GM18909 (cell line): ENCODE data around the gene PPA2.

Experiments
- ATAC-seq: cut with Tn5 transposase; IDR thresholded peaks from one replicate; pipeline ENCODE4 v1.9.1; 2021; ENCODE audit warnings: mild to moderate bottlenecking; ENCODE audit not compliant: unreplicated experiment, poor library complexity

Gene PPA2

GRCh38 chr4:105400901-105401677 lies 72.8 kb downstream of the PPA2 start:
- ATAC-seq, result no peak

- no peak for ATAC-seq
Measured at GRCh38 chr4:105399532-105400161, 74.2 kb downstream of the PPA2 start.

- no peak for ATAC-seq
Measured at GRCh38 chr4:105392858-105393257, 81.0 kb downstream of the PPA2 start.

DNA sequence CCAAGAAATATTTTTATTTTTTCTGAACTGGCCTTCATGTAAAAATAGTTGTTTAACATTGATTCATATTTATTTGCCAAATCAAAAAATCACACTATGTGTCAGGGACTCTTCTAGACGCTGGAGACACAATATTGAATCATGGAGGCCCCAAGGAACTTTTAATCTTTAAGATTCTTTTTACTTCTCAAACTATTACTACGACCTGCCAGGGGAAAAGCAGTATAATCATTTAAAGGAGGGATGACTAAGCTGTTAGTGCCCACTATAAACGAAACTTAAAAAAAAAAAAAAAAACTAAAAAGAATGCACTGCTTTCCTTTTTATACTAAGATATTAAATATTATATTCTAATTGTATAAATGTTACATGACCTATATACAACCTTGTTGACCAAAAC lies 84.7 kb downstream of the PPA2 start:
- no peak for ATAC-seq

- no peak for ATAC-seq
Measured at GRCh38 chr4:105387466-105387865, 86.4 kb downstream of the PPA2 start.

GRCh38 chr4:105386012-105386411 lies 87.8 kb downstream of the PPA2 start:
- ATAC-seq, result no peak

DNA sequence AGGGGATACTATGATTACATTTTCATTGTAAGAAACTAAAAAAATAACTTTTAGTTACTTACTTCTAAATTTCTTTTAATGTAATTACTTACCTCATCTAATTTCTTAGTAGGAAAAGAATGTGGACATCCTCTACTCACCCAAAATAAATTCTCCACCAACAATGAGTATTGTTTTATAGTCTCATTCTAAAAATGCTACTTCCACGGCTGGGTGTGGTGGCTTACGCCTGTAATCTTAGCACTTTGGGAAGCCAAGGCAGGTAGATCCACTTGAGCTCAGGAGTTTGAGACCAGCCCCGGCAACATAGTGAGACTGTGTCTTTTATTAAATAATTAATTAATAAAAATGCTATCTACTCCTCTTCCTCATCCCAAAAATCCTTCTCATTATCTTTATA lies 99.8 kb downstream of the PPA2 start:
- ATAC-seq, result no peak

DNA sequence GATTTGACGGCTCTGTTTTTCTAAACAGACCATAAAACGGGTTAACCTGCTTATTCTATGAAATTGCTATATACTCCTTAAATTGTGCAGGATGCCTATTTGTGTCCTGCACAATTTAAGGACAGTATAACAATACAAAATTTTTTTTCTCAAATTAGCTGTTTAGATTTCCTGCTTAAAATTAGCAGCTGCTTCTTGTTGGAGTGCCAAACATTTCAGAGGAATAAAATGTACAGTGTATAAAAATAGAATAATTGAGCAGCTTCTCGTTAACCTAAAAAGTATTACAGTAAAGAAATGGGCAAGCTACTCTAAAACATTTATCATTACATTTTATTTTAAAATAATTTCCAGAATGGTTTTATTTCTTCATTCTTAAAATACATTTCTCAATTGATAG lies 100.5 kb downstream of the PPA2 start:
- no peak for ATAC-seq

GRCh38 chr4:105369988-105370387 lies 103.9 kb downstream of the PPA2 start:
- no peak for ATAC-seq

GRCh38 chr4:105361053-105361452 lies 112.8 kb downstream of the PPA2 start:
- ATAC-seq, result no peak

DNA sequence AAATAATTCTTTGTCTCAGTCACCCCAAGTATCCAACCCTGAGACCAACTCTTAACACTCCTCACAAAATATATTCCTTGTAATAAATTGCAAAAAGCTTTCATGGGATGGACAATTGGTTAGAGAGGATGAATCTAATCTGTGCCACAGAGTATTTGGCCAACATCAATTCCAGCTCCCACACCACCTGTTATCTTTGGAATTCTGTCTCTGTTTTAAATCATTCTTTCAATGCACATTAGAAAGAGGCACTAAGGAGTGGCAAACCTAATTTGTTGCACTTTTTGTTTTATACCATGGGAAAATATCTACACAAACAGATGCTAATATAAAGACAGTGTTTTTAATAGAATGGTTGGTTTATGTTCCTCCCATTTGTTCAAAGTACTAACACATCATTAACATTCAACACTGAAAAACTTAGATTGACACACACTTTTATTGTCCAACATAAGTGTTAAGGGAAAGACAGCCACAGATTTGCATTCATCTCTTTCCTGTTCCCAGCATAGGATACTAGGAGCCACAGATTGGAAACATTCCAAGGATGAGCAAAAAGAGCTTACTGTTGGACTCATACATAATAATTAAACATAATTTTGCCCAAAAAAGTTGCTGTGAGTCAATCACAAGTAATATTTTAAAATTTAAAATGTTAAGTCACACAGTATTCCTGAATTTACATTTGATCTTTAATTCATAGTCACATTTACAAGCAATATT lies 116.4 kb downstream of the PPA2 start:
- ATAC-seq, result no peak

- ATAC-seq, result no peak
Measured at GRCh38 chr4:105356194-105356593, 117.7 kb downstream of the PPA2 start.

GRCh38 chr4:105352826-105353225 lies 121.0 kb downstream of the PPA2 start:
- ATAC-seq, result peak; percentile 93

DNA sequence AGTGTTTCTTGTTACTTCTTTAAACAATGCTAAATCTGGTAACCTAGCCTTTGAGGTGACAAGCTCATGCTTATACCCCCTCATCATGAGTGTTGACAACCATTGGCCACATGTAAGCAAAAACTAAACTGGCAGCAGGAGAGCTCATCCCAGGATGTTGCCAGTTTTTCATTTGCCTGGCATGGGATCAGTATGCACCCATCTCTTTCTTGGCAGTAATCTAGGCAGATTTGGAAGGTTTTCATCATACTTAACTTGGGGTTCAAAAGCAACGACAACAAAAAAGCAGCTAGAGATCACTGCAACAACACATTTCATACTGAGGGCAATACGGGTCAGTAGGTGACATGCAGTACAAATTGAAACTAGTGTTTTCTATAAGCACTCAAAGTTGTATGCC lies 122.0 kb downstream of the PPA2 start:
- no peak for ATAC-seq

- ATAC-seq, result no peak
Measured at GRCh38 chr4:105350859-105351490, 122.9 kb downstream of the PPA2 start.

- no peak for ATAC-seq
Measured at GRCh38 chr4:105348719-105349118, 125.1 kb downstream of the PPA2 start.

DNA sequence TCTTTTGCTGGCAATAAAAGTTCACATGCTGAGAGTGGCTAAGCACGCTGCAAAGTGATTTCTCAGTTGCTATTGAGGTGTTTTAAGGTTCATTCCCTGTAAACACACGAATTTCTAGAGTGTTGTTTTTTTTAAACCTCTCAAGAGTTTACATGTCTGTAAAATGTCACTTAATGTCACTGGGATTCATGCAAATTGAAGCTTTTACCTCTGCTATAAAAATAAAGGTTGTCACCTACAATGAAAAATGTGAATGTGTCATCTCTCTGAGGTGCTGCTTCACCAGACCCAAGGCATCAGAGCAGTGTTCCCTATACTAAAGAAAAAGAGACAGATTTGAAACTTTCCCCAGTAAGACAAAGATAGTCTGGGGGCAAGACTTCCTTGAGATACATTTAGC lies 127.0 kb downstream of the PPA2 start:
- no peak for ATAC-seq

DNA sequence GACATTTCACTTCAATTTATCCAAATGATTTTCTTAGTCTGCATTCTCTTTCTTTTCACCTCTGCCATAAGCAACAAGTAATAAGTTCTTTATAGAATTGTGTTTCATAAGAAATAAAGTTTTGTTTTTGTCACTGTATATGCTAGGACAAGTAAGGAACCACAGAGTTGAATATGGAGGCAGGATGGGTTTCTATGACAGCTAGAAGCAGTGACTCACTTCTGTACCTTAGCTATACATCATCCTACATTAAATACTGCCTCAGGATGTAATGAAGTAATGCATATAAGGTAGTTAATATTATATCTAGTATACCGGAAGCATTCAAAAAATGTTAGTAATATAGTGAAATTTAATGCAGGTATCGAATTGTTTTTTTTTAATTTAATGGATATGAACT lies 128.0 kb downstream of the PPA2 start:
- ATAC-seq, result no peak

DNA sequence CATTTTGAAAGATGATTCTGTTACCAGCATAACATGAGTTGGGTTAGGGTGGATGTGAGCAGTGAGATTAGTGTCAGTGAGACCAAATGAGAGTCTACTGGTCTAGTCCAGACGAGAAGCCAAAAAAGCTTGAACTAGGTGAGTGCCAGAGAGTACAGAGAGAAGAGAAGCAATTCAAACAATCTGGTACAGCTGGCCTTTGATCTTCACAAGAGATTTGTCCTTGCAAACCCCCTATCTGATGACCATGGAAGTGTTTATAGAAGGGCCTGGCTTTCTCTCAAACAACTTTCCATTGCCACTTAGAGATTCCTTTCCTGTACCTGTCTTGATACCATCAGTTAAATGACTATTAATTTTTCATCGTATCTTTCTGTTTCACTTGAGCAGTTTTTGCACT lies 128.5 kb downstream of the PPA2 start:
- ATAC-seq, result no peak

- no peak for ATAC-seq
Measured at GRCh38 chr4:105344141-105344540, 129.7 kb downstream of the PPA2 start.
